HFF-Myc (cell line): ENCODE measurements around the gene GRM4.

ENCODE experiments used
- DNase-seq: peaks from one replicate; pipeline ENCODE4 v3.0.0-alpha.2; 2011; ENCODE audit warnings: low read depth; ENCODE audit errors: extremely low read depth
- H3K4me3 ChIP-seq: replicated peaks from 2 replicates; pipeline ENCODE4 v1.5.1; 2011; ENCODE audit warnings: low read depth, mild to moderate bottlenecking, control low read depth, low read length
- TF ChIP-seq, protein P1 (sequence below): IDR thresholded peaks from 2 replicates; pipeline ENCODE4 v1.5.1; 2012; ENCODE audit warnings: mild to moderate bottlenecking, low read depth, low read length, control low read depth; ENCODE audit errors: missing control alignments

Gene GRM4

GRCh38 chr6:34095741-34096140, 50.1 kb downstream of the GRM4 start:
- no peak for DNase-seq
- TF ChIP-seq, protein P1, sequence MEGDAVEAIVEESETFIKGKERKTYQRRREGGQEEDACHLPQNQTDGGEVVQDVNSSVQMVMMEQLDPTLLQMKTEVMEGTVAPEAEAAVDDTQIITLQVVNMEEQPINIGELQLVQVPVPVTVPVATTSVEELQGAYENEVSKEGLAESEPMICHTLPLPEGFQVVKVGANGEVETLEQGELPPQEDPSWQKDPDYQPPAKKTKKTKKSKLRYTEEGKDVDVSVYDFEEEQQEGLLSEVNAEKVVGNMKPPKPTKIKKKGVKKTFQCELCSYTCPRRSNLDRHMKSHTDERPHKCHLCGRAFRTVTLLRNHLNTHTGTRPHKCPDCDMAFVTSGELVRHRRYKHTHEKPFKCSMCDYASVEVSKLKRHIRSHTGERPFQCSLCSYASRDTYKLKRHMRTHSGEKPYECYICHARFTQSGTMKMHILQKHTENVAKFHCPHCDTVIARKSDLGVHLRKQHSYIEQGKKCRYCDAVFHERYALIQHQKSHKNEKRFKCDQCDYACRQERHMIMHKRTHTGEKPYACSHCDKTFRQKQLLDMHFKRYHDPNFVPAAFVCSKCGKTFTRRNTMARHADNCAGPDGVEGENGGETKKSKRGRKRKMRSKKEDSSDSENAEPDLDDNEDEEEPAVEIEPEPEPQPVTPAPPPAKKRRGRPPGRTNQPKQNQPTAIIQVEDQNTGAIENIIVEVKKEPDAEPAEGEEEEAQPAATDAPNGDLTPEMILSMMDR = no peak
- no peak overlapping the region for H3K4me3 ChIP-seq

DNA sequence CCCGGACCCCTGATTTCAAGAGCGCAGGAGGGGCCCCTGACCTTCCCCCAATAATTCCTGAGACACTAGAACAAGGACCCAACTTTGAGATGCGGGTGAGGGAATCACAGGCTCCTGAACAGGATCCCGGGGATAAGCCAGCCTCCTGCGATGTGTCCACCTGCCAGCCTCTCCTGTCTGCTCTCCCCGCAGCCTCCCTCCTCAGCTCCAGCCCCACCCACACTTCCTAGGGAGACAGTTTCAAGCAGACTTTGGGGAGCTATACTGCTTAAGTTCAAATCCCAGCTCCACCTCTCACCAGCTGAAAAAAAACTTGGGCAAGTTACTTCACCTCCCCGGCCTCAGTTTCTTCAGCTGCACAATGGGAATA, 50.8 kb downstream of the GRM4 start:
- no peak overlapping the region for H3K4me3 ChIP-seq
- TF ChIP-seq, protein P1 = no peak
- DNase-seq = no peak

DNA sequence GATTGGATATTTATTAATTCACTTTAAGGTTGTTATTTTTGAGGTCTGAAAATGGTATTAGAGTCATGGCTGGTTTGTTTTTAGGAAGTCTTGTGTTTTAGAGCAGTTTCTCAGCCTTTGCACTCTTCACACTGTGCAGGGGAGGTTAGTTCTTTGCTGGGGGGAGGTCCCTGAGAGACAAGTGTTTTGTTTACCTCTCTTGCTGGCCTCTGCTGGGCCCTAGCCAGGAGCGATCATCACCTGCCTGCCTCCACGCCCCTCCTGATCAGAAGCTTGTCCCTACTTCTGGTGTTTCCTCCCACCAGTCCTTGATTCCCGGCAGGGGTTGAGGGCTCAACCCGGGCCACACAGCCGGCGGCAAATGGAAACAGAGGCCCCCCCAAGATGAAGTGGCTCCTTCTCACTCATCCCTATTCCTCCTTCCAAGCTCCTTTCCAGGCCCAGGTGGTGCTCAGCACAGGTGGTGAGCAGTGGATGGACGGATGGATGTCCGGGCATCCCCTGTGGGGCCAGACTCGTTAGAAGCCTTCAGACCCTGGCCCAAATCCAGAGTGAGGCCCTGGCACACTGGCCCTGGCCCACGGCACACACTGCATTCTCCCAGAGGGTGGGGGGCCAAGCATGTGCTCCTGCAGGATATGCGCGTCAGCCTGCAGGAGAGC, 51.3 kb downstream of the GRM4 start:
- DNase-seq = no peak
- TF ChIP-seq, protein P1 = no peak
- no peak overlapping the region for H3K4me3 ChIP-seq

DNA sequence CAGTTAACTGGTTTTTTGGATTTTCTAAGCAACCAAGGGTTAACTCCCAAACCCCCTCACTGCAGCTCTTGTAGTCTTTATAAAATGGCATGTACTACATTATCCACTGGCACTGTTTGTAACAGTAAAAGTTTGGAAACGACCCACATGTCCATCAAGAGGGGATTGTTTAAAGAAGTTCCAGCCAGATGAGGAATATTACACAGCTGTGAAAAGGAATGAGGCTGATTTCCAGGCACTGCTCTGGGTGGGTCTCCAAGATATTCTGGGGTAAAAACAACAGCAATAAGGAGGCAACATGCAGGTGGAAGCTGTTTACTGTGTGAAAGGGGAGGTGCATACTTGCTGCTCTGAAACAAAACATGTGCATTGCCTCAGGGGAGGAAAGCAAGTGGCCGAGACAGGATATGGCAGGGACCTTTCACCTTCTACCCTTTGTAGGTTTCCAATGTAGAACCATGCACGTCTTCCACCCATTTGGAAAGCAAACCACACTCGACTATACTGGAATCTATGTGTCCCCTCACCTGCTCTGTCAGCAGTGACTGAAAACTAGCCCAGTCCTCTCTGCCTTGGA, 51.9 kb downstream of the GRM4 start:
- no peak overlapping the region for H3K4me3 ChIP-seq
- DNase-seq = no peak
- TF ChIP-seq, protein P1 = no peak

DNA sequence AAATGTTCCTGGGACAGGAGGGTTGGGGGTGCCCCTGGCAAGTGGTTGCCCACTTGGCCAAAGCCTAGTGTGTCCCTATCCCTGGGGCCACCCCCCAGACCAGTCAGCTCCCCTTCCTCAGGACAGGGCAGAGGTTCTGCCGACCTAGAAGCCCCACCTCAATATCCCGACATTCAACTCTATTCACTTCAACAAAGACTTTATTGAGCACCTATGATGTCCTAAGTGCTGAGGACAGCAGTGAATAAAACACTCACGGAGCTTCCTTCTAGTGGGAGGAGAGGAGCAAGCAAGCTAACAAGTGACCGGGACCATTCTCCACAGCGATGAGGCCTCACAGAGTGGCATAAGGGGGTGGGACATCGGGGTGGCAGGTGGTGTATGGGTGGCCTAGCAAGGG, 52.7 kb downstream of the GRM4 start:
- no peak overlapping the region for H3K4me3 ChIP-seq
- DNase-seq = no peak
- TF ChIP-seq, protein P1 = no peak

GRCh38 chr6:34092631-34093030, 53.3 kb downstream of the GRM4 start:
- H3K4me3 ChIP-seq = no peak overlapping the region
- TF ChIP-seq, protein P1 = no peak
- no peak for DNase-seq

GRCh38 chr6:34090935-34091334, 55.0 kb downstream of the GRM4 start:
- TF ChIP-seq, protein P1 = no peak
- no peak overlapping the region for H3K4me3 ChIP-seq
- no peak for DNase-seq
